Activated CD4-positive, alpha-beta T cell treated with anti-CD3 and anti-CD28 coated beads, Interleukin-2, amount 50 U/mL, for 4 hours (primary cell): ENCODE data around the gene FRMPD4.
"Not testable (repeated sequence)": the region's sequence is repeated elsewhere in the genome, so short reads cannot be mapped to it uniquely, and the experiment has no call there.

Source experiments
- DNase-seq, 2 experiments: peaks; one replicate each; pipeline ENCODE4 v3.0.0-alpha.2; 2020

Gene FRMPD4

DNA sequence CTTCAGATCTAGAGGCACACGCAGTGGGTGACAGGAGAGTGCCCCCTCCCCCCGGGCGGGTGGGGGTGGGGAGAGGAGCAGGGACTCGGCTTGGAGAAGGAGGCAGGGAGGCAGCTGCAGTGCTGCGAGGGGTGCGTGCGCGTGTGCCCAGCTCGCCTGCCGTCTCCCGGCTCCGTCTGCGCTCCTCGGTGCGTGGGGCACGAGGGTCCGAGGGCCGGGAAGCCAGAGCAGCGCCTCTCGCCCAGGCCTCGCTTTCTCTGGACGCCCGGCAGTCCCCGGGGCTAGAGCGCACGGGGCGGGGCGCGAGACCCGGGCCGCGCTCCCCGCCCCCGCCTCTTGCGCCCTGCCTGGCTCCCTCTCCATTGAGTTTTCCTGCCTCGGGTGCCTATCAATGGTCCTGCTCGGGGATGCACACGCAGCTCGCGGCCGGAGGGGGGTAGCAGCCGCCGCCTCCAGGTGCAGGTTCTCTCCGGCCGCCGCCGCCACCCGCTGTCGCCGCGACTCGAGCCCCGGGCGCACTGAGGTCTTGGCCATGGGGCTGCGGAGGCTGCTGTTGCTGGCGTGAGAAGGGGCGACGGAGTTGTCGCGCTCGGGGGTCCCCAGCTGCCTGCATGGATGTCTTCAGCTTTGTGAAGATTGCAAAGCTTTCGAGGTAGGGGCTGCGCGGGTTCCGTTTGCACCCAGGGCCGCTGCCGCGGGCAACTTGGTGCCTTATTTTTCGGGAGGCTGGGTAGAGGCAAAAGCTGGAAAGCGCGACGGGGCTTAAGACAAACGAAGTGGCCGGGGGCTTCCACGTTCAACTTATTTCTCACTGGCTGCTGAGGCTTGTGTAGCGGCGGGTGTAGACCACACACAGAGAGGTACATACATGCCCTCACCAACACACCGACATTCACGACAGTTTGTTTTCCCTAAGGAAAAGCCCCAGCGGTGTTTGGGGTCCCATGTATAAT, at the start of gene FRMPD4:
TSS of gene FRMPD4 (plus strand) at position 113 of the 953 bp plus-strand sequence. CDS start at position 612, 499 bp downstream.
- DNase-seq, result no peak

DNA sequence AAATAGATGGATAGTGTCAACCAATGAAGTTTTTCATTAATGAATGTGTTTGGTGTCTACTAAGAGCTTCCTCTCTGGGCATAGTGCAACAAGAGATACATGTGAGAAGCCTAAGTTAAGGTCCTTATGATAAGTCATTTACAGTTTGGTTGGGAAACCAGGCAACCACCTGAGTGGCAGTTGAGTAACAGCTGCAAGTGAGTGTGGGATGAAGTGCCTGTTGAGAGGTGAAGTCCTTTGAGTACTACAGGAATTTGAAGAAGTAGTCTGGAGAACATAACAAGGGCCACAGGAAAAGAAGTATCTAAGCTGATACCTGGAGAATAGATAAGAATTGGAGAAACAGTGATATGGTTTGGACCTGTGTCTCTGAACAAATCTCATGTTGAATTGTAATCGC, 48.5 kb upstream of the FRMPD4 start:
- DNase-seq, result no peak

DNA sequence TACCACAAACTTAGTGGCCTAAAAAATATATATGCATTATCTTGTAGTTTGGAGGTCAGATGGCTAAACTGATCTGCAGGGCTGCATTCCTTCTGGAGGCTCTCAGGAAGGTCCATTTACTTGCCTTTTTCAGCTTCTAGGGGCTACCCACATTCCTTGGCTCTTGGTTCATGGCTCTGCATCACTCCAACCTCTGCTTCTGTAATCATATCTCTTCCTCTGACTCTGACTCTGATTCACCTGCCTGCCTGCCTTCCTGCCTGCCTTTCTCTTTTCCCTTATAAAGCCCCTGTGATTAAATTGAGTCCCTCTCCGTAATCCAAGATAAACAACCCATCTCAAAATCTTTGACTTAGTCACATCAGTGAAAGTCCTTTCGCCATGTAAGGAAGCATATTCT, 25.0 kb upstream of the FRMPD4 start:
- DNase-seq, result no peak

DNA sequence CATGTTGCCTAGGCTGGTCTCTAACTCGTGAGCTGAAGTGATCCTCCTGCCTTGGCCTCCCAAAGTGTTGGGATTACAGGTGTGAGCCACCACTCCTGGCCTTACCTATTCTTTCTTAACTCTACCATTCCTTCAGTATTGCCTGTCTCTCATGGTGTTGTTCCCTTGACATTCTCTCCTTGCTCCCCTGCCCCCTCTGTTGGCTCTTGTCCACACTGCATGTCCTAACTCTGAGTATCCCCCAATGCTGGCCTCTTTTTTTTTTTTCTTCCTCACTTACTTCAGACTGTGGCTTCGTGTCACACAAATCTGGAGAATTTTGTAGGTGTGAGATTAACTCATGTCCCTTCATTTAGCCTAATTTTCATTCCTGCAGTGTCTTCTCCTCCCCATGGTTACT, 22.9 kb upstream of the FRMPD4 start:
- DNase-seq, result no peak

GRCh38 chrX:12118134-12118533, 20.1 kb upstream of the FRMPD4 start:
- no peak for DNase-seq

DNA sequence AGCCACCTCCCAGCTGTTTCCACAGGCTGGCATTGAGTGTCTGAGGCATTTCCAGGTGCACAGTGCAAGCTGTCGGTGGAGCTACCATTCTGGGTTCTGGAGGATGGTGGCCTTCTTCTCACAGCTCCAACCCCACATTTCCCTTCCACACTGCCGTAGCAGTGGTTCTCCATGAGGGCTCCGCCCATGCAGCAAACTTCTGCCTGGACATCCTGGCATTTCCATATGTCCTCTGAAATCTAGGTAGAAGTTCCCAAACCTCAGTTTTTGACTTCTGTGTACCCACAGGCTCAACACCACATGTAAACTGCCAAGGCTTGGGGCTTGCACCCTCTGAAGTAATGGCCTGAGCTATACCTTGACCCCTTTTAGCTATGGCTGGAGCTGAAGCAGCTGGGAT, 10.3 kb upstream of the FRMPD4 start:
- DNase-seq, result no peak

- no peak for DNase-seq
Measured at GRCh38 chrX:12137951-12138360, 317 bp upstream of the FRMPD4 start.

- no peak for DNase-seq
Measured at GRCh38 chrX:12139934-12140611, 1.8 kb downstream of the FRMPD4 start.

DNA sequence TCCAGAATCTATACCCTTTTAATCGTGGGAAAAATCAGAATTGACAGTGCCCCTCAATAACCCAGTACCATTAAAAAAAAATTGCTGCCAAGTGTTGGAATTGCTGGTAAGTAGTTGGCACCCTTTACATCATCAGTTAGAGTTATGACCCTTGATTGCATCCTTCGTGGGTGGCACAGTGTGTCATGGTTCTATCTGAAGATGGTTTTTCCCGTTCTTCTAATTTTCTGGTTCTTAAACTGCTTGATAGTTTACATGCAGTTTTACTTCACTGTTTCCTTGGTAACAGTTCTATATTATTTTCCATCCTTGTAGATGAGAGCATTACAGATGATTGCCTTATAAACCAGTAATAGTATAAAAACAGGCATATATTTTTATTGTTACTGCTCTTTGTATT, 3.2 kb downstream of the FRMPD4 start:
- DNase-seq, result no peak

DNA sequence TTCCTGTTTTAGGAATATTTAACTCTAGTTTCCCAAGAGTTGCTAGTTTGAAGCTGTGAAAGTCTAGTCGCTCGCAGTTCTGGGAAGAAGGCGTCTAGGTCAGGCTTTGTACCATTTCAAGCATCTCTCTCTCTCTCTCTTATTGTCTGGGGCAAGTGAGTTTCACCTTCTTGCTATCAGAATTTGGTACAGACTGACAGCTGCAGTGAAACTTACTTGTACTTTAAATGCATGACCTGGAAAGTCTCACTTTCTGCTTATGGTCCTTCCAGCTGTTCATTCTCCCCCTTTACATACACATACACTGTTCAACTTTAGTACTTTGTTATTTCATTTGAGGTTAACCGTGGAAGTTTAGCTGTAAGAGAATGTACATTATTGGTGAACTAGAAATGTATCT, 4.4 kb downstream of the FRMPD4 start:
- no peak for DNase-seq

DNA sequence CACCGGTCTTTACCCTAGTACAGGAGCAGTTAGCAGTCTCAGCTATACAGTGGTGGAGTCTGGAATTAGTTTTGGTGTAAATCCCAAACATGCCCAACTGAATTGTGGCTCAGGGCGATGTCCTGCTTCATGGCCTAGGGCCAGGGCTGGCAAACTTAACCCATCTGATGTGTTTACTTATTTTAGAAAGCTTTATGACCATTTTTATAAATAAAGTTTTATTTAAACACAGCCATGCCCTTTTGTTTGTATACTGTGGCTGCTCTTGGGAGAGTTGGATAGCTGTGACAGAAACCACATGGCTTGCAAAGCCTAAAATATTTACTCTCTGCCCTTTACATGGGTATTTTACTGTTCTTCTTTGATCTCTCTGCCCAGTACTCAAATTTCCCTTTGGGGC, 7.1 kb downstream of the FRMPD4 start:
- no peak for DNase-seq

DNA sequence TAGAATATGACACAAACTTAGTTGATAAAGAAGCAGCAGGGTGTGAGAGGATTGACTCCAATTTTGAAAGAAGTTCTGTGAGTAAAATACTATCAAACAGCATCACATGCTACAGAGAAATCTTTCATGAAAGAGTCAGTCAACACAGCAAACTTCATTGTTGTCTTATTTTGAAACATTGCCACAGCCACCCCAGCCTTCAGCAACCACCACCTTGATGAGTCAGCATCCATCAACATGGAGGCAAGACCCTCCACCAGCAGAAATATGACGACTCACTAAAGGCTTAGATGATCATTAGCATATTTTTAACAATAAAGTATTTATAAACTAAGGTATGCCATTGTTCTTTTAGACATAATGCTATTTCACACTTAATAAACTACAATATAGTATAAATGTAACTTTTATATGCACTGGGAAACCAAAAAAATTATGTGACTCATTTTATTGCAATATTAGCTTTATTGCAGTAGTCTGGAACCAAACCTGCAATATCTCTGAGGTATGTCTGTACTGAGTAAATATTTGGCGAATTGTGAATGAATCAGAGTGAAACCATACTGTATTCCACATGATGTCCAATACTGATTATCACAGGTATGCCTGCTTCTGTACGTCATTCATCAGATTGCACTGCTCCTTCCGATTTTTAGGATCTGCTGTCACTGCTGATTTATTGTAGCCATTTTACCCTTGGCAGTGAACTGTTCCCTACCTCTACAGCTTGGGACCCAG, 11.6 kb downstream of the FRMPD4 start:
- DNase-seq, result no peak

GRCh38 chrX:12153317-12153716, 15.0 kb downstream of the FRMPD4 start:
- no peak for DNase-seq

DNA sequence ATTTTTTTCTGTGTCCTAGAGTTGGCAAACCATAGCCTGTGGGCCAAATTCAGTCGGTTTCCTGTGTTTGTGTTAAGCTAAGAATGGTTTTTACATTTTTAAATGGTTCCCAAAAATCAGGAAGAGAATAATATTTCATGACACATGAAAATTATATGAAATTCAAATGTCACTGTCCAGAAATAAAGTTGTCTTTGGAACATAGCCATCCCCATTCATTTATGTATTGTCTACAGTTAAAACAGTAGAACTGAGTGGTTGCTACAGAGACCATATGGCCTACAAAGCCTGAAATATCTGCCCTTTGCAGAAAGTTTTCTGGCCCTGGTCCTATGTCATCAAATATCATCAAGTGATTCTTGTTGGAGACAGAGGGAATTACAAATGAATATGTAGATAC, 15.5 kb downstream of the FRMPD4 start:
- no peak for DNase-seq

DNA sequence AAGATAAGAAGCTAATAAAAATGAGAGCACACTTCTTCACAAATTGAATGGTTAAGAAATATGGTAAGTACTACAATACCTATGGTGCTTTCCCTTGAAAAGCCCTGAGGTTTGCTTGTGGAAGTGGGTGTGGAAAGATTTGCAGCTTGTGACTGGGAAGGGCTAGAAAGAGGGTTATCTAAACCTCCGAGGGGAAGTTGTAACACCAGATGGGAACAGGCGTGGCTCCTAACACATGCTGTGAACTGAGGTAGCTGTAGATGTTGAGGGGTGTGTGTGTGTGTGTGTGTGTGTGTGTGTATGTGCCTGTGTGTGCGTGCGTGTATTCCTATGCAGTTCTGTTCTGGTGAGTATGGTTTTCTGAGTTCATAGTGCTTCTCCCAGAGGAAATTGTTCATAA, 21.5 kb downstream of the FRMPD4 start:
- DNase-seq, result no peak

DNA sequence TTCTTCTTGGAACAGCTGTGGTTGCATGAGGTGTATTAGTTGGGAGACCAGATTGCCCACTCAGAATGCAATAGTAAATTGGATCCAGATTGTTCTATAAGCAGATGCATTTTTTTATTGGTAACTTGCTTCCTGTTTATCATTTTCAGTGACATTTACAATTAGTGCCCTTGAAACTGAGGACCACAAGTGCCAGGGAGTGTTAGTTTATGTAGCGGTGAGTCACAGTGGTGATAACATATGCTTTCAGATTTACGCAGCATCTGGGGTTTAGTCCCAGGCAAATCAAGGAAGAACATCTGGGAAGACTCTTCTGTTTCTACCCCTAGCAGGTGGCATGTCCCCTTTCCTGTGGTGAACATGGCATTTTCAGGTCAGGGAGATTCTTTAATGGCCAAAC, 24.1 kb downstream of the FRMPD4 start:
- DNase-seq, result no peak

DNA sequence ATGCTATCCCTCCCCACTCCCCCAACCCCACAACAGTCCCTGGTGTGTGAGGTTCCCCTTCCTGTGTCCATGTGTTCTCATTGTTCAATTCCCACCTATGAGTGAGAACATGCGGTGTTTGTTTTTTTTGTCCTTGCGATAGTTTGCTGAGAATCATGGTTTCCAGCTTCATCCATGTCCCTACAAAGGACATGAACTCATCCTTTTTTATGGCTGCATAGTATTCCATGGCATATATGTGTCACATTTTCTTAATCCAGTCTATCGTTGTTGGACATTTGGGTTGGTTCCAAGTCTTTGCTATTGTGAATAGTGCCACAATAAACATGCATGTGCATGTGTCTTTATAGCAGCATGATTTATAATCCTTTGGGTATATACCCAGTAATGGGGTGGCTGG, 25.9 kb downstream of the FRMPD4 start:
- not testable (repeated sequence) for DNase-seq

- no peak for DNase-seq
Measured at GRCh38 chrX:12170755-12171154, 32.5 kb downstream of the FRMPD4 start.

DNA sequence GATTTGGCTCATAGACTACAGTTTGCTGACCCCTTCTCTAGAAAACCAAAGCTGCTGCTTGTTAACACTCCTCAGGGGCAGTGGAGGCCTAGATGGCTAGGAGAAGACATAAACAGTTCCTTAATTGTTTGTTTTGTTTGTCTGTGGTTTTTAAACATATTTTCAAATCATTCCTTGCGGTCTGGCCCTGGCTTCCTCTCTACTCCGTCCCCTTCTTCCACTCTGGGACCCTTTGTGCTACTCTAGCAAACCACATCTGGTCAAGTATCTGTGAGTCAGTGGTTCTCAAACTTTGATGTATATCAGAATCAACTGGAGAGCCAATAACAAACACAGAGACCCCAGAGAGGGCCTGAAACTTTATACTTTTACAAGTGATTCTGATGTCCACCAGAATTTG, 36.1 kb downstream of the FRMPD4 start:
- no peak for DNase-seq

DNA sequence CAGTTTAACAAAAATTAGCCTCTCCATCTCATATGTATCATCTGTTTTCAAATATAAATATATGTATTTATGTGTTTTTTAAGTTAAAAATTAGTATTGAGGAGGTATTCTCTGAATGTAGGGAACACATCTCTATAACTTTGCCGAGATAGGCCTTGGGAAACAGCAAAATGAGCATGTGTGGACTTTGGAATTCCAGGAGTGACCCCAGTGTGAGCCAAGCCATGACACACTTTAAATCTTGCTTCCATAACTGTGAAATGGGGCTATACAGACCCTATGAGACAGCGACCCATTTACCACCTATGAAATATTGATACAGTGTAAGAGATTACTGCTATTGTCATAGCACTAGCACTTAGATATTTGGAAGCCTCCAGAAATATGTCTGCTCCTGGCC, 58.8 kb downstream of the FRMPD4 start:
- DNase-seq, result no peak

GRCh38 chrX:12206413-12206812, 68.1 kb downstream of the FRMPD4 start:
- DNase-seq, result no peak

DNA sequence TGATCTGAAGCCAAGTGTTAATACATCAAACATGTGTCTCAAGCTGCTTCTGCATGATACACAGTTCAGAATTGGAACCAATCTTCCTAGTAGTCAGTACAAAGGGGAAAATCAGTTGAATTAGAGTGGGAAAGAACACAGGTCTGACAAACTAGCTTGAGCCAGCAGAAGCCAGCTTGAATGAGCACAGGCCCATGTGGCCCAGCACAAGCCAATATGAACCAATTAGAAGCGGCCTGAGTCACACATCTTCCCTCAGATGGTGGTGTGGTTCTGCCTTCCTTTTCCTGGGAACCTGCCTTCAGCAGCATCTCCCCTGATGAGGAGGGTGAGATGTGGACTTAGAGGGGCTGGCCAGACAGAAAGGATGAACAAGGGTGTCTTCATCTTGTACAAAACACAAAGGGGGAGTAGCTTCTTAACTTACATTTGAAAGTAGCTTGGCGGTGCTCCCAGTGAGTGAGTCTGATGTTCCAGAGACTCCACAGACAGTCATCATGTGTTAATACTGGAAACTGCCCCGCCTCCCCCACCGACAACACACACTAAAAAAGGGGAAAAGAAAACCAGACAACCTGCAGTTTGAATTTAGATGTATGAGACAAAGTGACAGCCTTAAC, 72.0 kb downstream of the FRMPD4 start:
- DNase-seq, result no peak

DNA sequence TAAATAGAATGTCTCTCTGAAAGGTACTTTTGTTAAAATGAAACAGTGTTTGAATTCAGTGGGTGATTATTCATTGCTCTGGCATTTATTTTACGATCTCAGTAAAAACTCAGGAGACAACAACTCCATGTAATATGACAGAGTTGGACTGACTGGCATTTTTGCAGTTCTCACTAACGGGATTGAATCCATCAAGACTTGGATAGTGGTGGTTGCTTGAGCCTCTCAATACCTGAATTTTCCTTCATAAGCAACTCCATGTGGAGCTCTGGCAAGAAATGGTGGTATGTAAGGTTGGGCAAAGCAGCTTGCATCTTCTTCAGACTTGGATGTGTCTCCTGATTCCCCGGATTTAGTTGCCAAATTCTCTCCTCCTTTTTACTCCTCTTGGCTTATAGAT, 72.7 kb downstream of the FRMPD4 start:
- DNase-seq, result no peak
